ENCODE data around the gene SIGLEC12.

Gene SIGLEC12

GRCh38 chr19:51478381-51479234 lies 23.0 kb downstream of the SIGLEC12 start, which contains the start of gene CEACAM18:
Gene CEACAM18 (plus strand): TSS chr19:51478539.
- H3K9ac ChIP-seq (ENCODE audit: low read depth, low read length), result no peak within 1 kb of the TSS
- 59% methylated on average over 17 of the region's 17 CpGs for WGBS

GRCh38 chr19:51477344-51477743 lies 24.3 kb downstream of the SIGLEC12 start:
- H3K9me3 ChIP-seq (ENCODE audit: insufficient read depth, low read depth, low read length), result no peaks in the 10 kb centered on the region
- H3K27ac ChIP-seq (ENCODE audit: low read depth, low read length), result no peak overlapping the region
- H3K36me3 ChIP-seq (ENCODE audit: insufficient read depth, low read length), result no peaks in the 10 kb centered on the region
- no peaks in the 10 kb centered on the region for H3K4me1 ChIP-seq (ENCODE audit: insufficient read depth, low read length)
- H3K27me3 ChIP-seq (ENCODE audit: insufficient read depth, low read length), result peaks cover 11% of the 10 kb centered on the region; the same call in 1 of the 2 replicates
- no peak overlapping the region for H3K4me3 ChIP-seq (ENCODE audit: low read length)
- H3K9ac ChIP-seq (ENCODE audit: low read depth, low read length), result no peak overlapping the region
- WGBS, result 71% methylated on average over 5 of the region's 5 CpGs

More at GRCh38 chr19:51478381-51479234, 23.0 kb downstream of the SIGLEC12 start, which contains the start of gene CEACAM18:
- Histone ChIP-seq H3K4me3 (ENCODE audit: low read length) (no peak within 1 kb of the TSS), H3K27me3 (ENCODE audit: insufficient read depth, low read length) (peaks cover 11% of the 10 kb centered on the region; the same call in 1 of the 2 replicates), H3K4me1 (ENCODE audit: insufficient read depth, low read length) (no peaks in the 10 kb centered on the region), H3K9me3 (ENCODE audit: insufficient read depth, low read depth, low read length) (no peaks in the 10 kb centered on the region), H3K36me3 (ENCODE audit: insufficient read depth, low read length) (no peaks in the 10 kb centered on the region), H3K27ac (ENCODE audit: low read depth, low read length) (no peak within 1 kb of the TSS)

- H3K9ac ChIP-seq (ENCODE audit: low read depth, low read length), result no peak overlapping the region
- 91% methylated on average over 3 of the region's 3 CpGs for WGBS
- H3K9me3 ChIP-seq (ENCODE audit: insufficient read depth, low read depth, low read length), result no peaks in the 10 kb centered on the region
- no peak overlapping the region for H3K27ac ChIP-seq (ENCODE audit: low read depth, low read length)
- H3K36me3 ChIP-seq (ENCODE audit: insufficient read depth, low read length), result no peaks in the 10 kb centered on the region
- no peaks in the 10 kb centered on the region for H3K4me1 ChIP-seq (ENCODE audit: insufficient read depth, low read length)
- H3K4me3 ChIP-seq (ENCODE audit: low read length), result no peak overlapping the region
- peaks cover 11% of the 10 kb centered on the region; the same call in 1 of the 2 replicates for H3K27me3 ChIP-seq (ENCODE audit: insufficient read depth, low read length)
Observed at GRCh38 chr19:51476164-51476563, 25.4 kb downstream of the SIGLEC12 start.

GRCh38 chr19:51473009-51473707 lies 28.4 kb downstream of the SIGLEC12 start:
- Histone ChIP-seq H3K27me3 (ENCODE audit: insufficient read depth, low read length) (peaks cover 16% of the 10 kb centered on the region), H3K9me3 (ENCODE audit: insufficient read depth, low read depth, low read length) (no peaks in the 10 kb centered on the region), H3K4me1 (ENCODE audit: insufficient read depth, low read length) (no peaks in the 10 kb centered on the region), H3K4me3 (ENCODE audit: low read length) (no peak overlapping the region), H3K36me3 (ENCODE audit: insufficient read depth, low read length) (no peaks in the 10 kb centered on the region), H3K9ac (ENCODE audit: low read depth, low read length) (no peak overlapping the region), H3K27ac (ENCODE audit: low read depth, low read length) (no peak overlapping the region)
- WGBS, result 66% methylated on average over 4 of the region's 7 CpGs

- 34% methylated on average over 4 of the region's 4 CpGs for WGBS
- Histone ChIP-seq H3K4me3 (ENCODE audit: low read length) (no peak overlapping the region), H3K27ac (ENCODE audit: low read depth, low read length) (no peak overlapping the region), H3K4me1 (ENCODE audit: insufficient read depth, low read length) (no peaks in the 10 kb centered on the region), H3K27me3 (ENCODE audit: insufficient read depth, low read length) (peaks cover 21% of the 10 kb centered on the region), H3K9ac (ENCODE audit: low read depth, low read length) (no peak overlapping the region), H3K9me3 (ENCODE audit: insufficient read depth, low read depth, low read length) (no peaks in the 10 kb centered on the region), H3K36me3 (ENCODE audit: insufficient read depth, low read length) (no peaks in the 10 kb centered on the region)
Observed at GRCh38 chr19:51472607-51473006, 29.0 kb downstream of the SIGLEC12 start.

- no peak overlapping the region for H3K9ac ChIP-seq (ENCODE audit: low read depth, low read length)
- H3K36me3 ChIP-seq (ENCODE audit: insufficient read depth, low read length), result no peaks in the 10 kb centered on the region
- H3K27ac ChIP-seq (ENCODE audit: low read depth, low read length), result no peak overlapping the region
- WGBS, result 100% methylated on average over 1 of the region's 1 CpG
- no peaks in the 10 kb centered on the region for H3K4me1 ChIP-seq (ENCODE audit: insufficient read depth, low read length)
- H3K9me3 ChIP-seq (ENCODE audit: insufficient read depth, low read depth, low read length), result no peaks in the 10 kb centered on the region
- no peak overlapping the region for H3K4me3 ChIP-seq (ENCODE audit: low read length)
- peaks cover 32% of the 10 kb centered on the region for H3K27me3 ChIP-seq (ENCODE audit: insufficient read depth, low read length)
Observed at GRCh38 chr19:51471527-51471926, 30.1 kb downstream of the SIGLEC12 start.

GRCh38 chr19:51470966-51471365 lies 30.6 kb downstream of the SIGLEC12 start:
- 92% methylated on average over 8 of the region's 9 CpGs for WGBS
- Histone ChIP-seq H3K4me3 (ENCODE audit: low read length) (no peak overlapping the region), H3K9ac (ENCODE audit: low read depth, low read length) (no peak overlapping the region), H3K27me3 (ENCODE audit: insufficient read depth, low read length) (peaks cover 38% of the 10 kb centered on the region), H3K27ac (ENCODE audit: low read depth, low read length) (no peak overlapping the region), H3K9me3 (ENCODE audit: insufficient read depth, low read depth, low read length) (no peaks in the 10 kb centered on the region), H3K36me3 (ENCODE audit: insufficient read depth, low read length) (no peaks in the 10 kb centered on the region), H3K4me1 (ENCODE audit: insufficient read depth, low read length) (no peaks in the 10 kb centered on the region)

- peaks cover 46% of the 10 kb centered on the region for H3K27me3 ChIP-seq (ENCODE audit: insufficient read depth, low read length)
- H3K36me3 ChIP-seq (ENCODE audit: insufficient read depth, low read length), result no peaks in the 10 kb centered on the region
- whole genome bisulfite sequencing, result 67% methylated on average over 1 of the region's 1 CpG
- no peak overlapping the region for H3K9ac ChIP-seq (ENCODE audit: low read depth, low read length)
- H3K9me3 ChIP-seq (ENCODE audit: insufficient read depth, low read depth, low read length), result no peaks in the 10 kb centered on the region
- no peak overlapping the region for H3K27ac ChIP-seq (ENCODE audit: low read depth, low read length)
- H3K4me1 ChIP-seq (ENCODE audit: insufficient read depth, low read length), result no peaks in the 10 kb centered on the region
- H3K4me3 ChIP-seq (ENCODE audit: low read length), result no peak overlapping the region
Observed at GRCh38 chr19:51469629-51470028, 32.0 kb downstream of the SIGLEC12 start.

- H3K4me1 ChIP-seq (ENCODE audit: insufficient read depth, low read length), result no peaks in the 10 kb centered on the region
- H3K9ac ChIP-seq (ENCODE audit: low read depth, low read length), result no peak overlapping the region
- no peak overlapping the region for H3K4me3 ChIP-seq (ENCODE audit: low read length)
- H3K36me3 ChIP-seq (ENCODE audit: insufficient read depth, low read length), result no peaks in the 10 kb centered on the region
- no peaks in the 10 kb centered on the region for H3K9me3 ChIP-seq (ENCODE audit: insufficient read depth, low read depth, low read length)
- 63% methylated on average over 4 of the region's 4 CpGs for WGBS
- H3K27ac ChIP-seq (ENCODE audit: low read depth, low read length), result no peak overlapping the region
- H3K27me3 ChIP-seq (ENCODE audit: insufficient read depth, low read length), result peaks cover 46% of the 10 kb centered on the region
Observed at GRCh38 chr19:51469162-51469561, 32.4 kb downstream of the SIGLEC12 start.

- 83% methylated on average over 2 of the region's 2 CpGs for WGBS
- Histone ChIP-seq H3K36me3 (ENCODE audit: insufficient read depth, low read length) (no peaks in the 10 kb centered on the region), H3K4me1 (ENCODE audit: insufficient read depth, low read length) (no peaks in the 10 kb centered on the region), H3K27me3 (ENCODE audit: insufficient read depth, low read length) (peaks cover 47% of the 10 kb centered on the region), H3K9ac (ENCODE audit: low read depth, low read length) (no peak overlapping the region), H3K4me3 (ENCODE audit: low read length) (no peak overlapping the region), H3K27ac (ENCODE audit: low read depth, low read length) (no peak overlapping the region), H3K9me3 (ENCODE audit: insufficient read depth, low read depth, low read length) (no peaks in the 10 kb centered on the region)
Observed at GRCh38 chr19:51468545-51468920, 33.1 kb downstream of the SIGLEC12 start.

- Histone ChIP-seq H3K4me1 (ENCODE audit: insufficient read depth, low read length) (no peaks in the 10 kb centered on the region), H3K27me3 (ENCODE audit: insufficient read depth, low read length) (peaks cover 53% of the 10 kb centered on the region), H3K27ac (ENCODE audit: low read depth, low read length) (no peak overlapping the region), H3K36me3 (ENCODE audit: insufficient read depth, low read length) (no peaks in the 10 kb centered on the region), H3K9me3 (ENCODE audit: insufficient read depth, low read depth, low read length) (no peaks in the 10 kb centered on the region), H3K4me3 (ENCODE audit: low read length) (no peak overlapping the region), H3K9ac (ENCODE audit: low read depth, low read length) (no peak overlapping the region)
- 79% methylated on average over 4 of the region's 4 CpGs for WGBS
Observed at GRCh38 chr19:51467864-51468544, 33.6 kb downstream of the SIGLEC12 start.
